ENCODE data around the gene CD44.

Gene CD44

DNA sequence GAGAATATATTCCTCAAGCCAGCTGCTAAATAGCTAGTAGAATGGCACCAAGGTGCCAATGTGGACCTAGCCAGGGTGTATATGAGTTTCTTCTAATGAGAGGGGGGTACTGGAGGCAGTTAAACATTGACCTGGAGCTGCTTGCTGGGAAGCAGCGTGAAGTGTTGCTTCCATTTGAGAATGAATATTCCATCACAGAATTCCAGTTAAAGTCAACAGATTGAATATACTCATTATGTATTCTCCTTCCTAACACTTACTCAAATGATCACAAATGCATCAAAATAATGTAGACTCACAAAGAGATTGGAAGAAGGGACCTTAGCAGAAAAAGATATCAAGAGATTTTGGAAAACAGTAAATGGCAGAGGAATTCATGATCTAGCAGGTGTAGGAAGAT lies 102.1 kb downstream of the CD44 start:
- DNase-seq: no peak

DNA sequence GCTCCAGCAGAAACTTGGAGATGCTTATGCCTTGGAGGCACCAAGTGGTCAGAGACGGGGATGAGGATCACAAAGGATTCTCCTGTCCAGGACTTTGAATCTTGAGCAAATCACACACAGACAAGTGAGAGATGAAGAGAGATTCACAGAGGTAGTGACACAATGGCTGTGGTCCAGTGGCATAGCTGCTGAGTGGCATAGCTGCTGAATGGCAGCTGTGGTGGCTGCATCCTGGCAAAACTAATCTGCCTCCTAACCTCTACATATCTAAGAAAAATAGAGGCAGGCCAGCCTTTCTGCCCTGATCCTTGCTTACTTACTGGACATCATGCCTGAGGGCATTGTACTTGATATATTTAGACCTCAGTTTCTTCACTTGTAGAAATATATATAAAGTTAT lies 102.6 kb downstream of the CD44 start:
- DNase-seq: no peak

- DNase-seq: peak; percentile 34
Observed at GRCh38 chr11:35242412-35243242, 103.7 kb downstream of the CD44 start.

DNA sequence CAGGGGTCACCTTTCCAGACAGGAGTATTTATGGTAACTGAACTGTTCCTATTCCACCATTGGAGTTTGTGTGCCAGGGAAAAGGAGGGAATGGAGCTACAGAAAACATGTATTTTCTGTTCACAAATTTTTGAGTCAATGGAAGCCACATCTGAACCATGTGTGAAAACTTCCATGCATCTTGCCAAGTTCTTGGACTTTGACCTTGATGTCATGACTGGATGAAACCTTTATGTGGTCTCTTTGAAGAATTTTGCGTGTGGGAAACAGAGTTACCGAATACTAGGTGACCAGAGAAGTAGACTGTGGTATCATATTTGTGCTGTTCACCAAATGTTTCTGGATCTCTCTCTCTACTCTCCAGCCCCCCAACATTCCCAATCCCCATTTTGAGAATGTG lies 104.8 kb downstream of the CD44 start:
- no peak for DNase-seq

DNA sequence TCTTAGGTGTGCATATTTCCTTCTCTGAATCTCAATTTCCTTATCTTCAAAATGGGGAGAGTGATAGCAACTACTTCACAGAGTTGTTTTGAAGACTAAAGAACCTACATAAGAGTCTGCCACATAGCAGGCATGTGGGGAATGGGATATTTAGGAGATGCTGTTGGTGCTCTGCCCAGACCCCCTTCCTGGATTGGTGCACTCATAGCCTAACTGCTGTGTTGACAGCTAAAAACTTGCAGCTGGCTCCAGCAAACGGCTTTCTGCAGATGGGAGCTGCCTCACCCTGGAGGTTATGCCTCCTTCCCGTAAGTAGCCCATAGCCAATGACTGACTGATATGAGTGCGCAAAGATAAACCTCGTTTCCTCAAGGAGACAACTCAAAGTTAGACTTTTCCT lies 106.1 kb downstream of the CD44 start:
- no peak for DNase-seq

- no peak for DNase-seq
Observed at GRCh38 chr11:35245786-35246185, 106.8 kb downstream of the CD44 start.

GRCh38 chr11:35246745-35247144 lies 107.8 kb downstream of the CD44 start:
- DNase-seq: no peak

GRCh38 chr11:35247428-35247827 lies 108.5 kb downstream of the CD44 start:
- peak; percentile 89 for DNase-seq

- peak; percentile 59 for DNase-seq
Observed at GRCh38 chr11:35247863-35248262, 108.9 kb downstream of the CD44 start.

- no peak for DNase-seq
Observed at GRCh38 chr11:35248558-35249323, 109.8 kb downstream of the CD44 start.

DNA sequence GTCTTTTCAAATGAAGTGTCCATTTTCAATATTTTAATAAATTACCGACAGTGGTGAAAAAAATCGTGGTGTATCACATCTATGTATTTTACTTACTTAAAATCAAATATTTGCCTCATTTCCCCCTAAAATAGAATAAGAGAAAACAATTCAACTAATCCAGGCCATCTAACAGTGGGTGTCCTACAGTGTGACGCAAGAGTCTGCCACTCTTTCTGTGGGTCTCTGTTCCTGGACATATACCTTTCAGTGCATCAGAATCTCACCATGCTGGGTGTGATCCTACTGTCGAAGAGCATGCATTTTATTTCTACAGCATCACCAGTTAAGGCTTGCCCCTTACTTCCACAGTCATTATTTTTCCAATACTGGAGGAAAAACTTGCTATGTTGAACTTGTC lies 111.2 kb downstream of the CD44 start:
- DNase-seq: no peak

DNA sequence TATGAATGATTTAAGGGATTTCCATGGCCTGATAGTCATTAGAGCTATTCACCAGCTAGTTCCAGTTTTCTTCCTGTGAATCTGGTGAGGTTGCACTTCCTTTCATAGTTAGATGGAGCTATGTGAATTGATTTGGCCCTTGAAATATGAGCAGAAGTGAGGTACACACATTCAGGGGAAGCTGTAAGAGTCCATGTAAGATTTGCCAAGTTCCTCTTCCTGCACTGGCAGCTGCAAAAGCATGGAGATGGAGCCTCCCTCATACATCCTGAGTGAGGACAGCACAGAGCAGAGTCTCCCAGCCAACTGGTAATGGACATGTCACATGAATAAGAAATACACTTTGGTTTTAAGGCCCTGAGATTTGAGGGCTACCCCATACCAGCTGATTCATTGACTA lies 111.7 kb downstream of the CD44 start:
- no peak for DNase-seq

- DNase-seq: no peak
Observed at GRCh38 chr11:35253237-35253636, 114.3 kb downstream of the CD44 start.

DNA sequence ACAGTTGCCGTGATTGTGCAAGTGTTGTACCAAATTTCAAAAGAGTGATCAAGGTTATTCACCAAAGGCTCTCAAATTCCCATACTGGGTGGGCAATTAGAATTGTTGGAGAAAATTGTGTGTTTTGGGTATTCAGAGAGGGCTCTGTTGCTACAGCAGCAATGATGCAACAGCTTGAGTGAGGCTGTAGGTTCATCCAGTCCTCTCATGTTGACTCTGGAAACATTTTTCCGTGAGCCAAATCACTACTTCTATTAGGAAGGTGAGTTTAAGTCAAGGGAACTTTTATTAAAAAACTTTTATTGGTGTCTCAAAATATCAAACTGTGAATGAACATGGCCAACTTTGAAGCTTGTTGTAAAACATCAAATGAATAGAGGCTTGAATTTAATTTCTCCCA lies 116.5 kb downstream of the CD44 start:
- no peak for DNase-seq

DNA sequence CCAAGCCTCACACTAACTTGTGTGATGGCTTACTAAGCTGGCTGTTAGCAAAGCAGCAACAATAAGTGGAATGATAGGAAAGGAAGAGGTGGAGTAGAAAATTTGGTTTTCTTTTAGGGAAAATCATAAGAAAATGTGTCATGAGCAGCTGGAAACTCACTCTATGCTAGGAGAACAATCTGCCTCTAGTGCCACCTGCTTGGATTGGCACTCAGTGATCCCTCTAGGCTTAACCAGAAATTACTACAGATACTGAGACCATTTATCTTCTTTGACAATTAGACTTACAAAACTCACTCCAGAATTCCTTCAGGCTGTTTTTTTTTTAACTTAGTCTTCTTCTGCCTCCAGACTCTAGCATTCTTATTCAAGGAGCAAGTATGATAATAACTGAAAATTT lies 117.3 kb downstream of the CD44 start:
- no peak for DNase-seq

DNA sequence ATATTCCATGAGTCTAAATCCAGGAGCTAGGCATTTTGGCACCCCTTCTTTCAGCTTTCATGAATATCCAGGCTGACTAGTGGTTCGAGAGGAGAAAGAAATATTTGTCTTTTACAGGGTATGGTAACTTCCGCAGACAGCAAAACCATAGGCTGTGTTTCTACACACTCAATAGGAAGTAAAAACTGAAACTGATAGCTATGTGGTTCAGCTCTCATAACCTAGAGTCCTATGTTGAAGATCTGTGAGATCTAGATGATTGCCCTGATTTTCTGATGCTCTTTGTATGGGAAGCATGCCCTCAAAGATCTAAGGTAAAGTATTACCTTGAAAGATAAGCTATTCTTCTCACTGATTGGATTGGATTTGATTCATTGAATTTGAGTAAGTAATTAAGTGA lies 118.3 kb downstream of the CD44 start:
- peak; percentile 54 for DNase-seq

DNA sequence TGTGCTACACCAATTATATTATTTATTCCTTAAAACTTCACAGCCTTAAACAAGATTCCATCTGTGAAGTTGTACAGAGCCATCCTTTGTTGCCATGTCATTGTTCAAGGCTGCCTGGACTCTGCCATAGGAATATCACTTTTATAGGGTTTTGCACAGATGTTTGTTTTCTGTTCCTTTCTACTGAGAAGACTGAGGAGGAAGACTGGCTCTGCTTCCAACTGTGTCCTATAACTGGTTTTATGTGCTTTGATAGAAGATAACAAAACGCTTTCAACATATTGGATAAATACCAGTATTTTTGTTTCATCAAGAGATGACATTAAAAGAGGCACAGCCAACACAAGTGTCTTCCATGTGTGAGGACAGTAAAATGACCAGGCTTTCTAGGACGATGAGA lies 120.6 kb downstream of the CD44 start:
- DNase-seq: no peak

DNA sequence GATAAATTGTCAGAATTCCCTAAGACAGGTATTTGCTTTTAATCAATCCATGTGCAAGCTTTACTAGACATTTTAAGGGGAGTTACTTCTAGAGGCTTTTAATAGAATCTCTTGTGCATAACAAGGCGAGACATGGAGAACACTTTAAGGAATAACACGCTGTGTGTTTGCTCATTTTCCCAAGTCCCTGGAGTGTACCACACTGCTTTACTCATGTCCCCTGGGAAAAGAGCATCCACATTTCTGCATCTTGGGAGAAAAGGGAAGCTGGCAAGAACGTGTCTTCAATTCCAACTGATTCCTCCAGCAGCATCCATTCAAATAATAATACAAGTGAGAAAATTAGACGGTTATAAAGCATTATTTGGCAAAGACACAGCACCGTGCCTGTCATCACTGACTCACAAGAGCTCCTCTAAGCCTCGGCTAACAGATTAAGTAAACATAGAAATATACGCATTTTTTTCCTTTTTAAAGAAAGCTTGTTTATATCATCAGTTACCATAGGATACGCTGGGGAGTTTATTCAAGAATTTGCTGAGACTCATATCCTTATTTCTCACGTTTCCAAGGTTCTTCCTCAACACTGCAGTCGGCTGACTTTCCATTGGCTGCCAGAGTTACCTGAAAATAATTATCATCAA lies 121.5 kb downstream of the CD44 start:
- DNase-seq: no peak

GRCh38 chr11:35261197-35261596 lies 122.2 kb downstream of the CD44 start:
- no peak for DNase-seq

- DNase-seq: no peak
Observed at GRCh38 chr11:35262056-35262455, 123.1 kb downstream of the CD44 start.

GRCh38 chr11:35262735-35263134 lies 123.8 kb downstream of the CD44 start:
- DNase-seq: no peak

- DNase-seq: no peak
Observed at GRCh38 chr11:35265755-35266454, 126.9 kb downstream of the CD44 start.

DNA sequence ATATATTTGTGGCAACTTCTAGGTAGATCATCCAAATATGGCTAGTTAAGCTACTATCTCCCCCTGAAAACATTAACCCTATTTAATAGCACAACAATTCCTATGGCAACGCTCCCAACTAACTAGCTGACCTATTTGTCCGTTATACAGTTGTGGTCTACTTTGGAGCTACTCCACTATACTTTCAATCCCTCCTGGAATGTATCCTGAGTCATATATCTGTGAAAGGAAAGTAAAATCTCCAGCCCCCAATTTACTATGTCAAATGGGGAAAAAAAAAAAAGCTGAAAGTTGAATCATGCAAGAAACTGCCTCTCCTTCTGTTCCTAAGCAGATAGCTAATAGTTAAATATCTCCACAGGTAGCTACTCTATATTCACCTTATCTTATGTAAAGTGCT lies 128.5 kb downstream of the CD44 start:
- no peak for DNase-seq
